ENCODE results near the gene PRKCE.

PRKCE gene

DNA sequence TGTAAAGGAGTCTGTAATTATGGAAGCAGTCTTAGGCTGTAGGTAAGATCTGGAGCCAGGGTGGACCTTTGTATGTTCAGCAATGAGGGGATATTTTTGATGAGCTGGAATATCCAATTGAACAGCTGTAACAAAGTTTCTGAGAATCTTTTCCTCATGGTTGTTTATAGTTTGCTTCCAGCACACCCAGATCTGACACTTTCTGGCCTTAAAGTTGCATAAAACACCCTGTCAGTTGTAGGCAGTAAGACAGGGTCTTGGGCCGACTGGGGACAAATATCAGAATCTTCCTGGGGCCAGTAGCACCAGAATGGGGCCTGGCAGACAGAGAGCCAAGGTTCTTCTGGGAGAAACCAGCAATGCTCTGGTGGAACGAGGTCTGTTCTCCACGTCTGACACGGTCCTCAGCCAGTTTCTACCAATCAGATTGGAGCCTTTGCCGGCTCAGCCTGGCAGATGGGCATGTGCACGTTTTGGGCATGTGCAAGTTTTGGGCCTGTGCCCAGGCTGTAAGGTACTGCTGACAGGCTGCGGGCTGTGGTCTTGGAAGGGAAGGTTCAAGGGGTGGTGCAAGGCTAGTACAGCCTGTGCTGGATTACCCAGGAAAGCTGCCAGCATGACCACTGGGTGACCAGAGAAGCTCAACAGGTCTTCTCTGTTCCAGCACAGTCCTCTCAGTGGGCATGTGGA is 89.8 kb downstream of the PRKCE start:
- H3K4me3 ChIP-seq (ENCODE audit: low read depth, low read length), result no peak overlapping the region
- no peak for DNase-seq (ENCODE audit: low read depth)

DNA sequence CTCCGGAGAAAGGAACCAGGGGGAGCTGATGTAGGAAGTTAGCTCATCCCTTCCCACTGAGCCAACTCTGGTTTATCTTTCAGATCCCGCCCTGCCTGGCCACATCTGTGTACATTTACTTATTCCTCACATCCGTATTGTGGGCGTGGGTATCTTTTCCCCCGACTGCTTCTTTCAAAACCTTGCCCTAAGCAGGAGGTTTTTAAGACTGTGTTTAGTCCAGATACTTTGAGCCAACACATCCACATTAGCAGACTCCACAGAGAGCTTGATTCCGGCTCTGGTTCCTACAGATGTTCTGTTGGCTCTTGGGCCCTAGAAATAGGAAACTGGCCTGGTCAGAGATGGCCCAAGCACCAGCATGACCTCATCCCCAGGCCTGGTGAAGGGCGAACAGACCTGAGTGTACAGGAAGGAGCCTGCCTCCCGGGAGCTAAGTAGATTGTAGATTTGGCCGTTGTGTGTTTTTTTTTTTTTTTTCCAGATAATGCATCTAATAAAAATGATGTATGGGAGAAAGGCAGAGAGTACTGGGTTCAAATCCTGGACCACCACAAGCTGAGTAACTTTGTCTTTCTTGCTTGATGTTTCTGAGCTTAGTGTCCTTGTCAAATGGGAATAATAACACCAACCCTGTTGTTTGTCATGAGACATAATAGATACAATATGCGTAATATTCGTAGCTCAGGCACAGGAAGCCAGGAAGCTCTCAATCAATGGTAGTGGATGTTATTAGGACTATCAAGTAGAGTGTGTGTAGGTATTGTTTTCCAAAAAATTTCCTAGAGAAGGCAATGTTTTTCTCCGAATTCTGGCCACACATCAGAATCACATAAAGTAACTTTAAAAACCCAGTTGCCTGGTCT is 92.3 kb downstream of the PRKCE start:
- peak; percentile 55 for DNase-seq (ENCODE audit: low read depth)
- H3K4me3 ChIP-seq (ENCODE audit: low read depth, low read length), result no peak overlapping the region

DNA sequence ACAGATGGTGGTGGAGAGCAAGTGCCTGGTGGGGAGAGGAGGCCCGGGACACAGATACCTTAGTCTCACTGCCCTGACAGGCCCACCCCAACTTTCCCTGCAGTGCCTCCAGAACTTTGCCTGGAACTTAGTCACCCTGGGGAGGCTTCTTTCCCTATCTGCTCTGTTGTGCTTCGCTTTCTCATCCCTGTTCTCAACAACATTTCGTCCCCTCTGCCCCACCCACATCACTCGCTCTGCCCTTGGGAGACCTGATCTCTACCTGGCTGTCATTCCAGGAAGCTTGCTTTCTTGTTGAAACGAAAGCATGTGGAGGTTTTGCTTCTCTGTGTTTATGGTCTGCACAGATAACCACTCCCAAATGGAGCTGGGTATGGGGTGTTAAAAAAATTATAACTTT is 93.8 kb downstream of the PRKCE start:
- no peak overlapping the region for H3K4me3 ChIP-seq (ENCODE audit: low read depth, low read length)
- no peak for DNase-seq (ENCODE audit: low read depth)

DNA sequence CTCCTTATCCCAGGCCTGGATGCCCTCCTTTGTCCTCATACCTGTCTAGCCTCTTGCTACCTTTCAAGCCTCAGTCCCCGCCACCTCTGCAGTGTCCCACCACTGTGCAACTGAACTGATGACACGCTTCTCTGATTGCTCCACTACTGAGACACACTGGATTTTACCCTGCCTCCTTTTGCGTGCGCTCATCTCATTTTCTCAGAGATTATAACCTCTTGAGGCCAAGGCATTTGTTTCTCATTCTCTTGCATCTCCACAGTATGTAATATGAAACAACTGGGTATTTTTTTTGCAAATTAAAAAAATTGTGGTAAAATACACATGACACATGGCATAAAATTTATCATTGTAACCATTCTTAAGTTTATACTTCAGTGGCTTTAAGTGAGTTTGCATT is 95.4 kb downstream of the PRKCE start:
- DNase-seq (ENCODE audit: low read depth), result no peak

DNA sequence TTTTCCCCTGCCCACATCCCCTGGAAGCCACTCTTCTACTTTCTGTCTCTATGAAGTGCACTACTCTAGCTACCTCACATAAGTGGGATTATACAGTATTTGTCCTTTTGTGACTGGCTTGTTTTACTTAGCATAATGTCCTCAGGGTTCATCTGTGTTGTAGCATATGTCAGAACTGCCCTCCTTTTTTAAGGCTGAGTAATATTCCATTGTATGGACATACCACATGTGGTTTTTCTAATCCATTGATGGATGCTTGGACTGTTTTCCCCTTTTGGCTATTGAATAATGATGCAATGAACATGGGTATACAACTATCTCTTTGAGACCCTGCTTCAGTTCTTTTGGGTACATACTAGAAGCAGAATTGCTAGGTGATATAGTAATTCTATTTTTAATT is 95.9 kb downstream of the PRKCE start:
- no peak for DNase-seq (ENCODE audit: low read depth)
- no peak overlapping the region for H3K4me3 ChIP-seq (ENCODE audit: low read depth, low read length)

More for the DNA sequence above, 95.4 kb downstream of the PRKCE start:
- H3K4me3 ChIP-seq (ENCODE audit: low read depth, low read length), result no peak overlapping the region

DNA sequence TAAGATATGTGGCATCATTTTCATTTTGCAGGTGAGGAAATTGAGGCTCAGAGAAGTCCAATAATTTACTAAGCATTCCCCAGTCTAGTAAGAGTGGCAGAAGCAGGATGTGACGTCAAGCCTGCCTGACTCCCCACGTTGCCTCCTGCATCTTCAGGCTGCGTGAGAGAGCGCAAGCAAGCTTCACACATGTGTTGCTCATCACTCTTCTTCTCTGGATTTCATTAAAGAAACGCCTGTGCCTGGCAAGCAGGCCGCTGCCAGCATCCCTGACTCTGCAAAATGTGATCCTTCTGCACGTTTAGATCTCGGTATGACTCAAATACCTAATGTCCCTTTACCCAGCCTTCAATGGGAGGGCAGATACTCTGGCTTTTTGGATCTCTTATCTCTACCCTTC is 96.8 kb downstream of the PRKCE start:
- DNase-seq (ENCODE audit: low read depth), result peak; percentile 89
- no peak overlapping the region for H3K4me3 ChIP-seq (ENCODE audit: low read depth, low read length)

DNA sequence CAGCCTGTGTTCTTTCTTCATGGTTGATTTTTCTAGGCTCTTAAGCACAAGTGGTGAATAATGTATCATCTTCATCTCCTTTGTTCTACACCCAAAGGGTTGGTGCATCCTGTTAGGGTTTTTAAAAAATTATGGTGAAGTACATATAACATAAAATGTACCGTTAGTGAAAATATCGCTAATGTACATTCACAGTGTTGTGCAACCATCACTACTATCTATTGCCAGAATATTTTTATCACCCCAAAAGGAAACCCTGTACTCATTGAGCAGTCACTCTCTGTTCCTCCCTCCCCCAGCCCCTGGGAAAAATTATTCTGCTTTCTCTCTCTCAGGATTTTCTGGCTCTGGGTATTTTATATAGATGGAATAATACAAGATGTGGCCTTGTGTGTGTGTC is 98.5 kb downstream of the PRKCE start:
- no peak overlapping the region for H3K4me3 ChIP-seq (ENCODE audit: low read depth, low read length)
- DNase-seq (ENCODE audit: low read depth), result no peak

DNA sequence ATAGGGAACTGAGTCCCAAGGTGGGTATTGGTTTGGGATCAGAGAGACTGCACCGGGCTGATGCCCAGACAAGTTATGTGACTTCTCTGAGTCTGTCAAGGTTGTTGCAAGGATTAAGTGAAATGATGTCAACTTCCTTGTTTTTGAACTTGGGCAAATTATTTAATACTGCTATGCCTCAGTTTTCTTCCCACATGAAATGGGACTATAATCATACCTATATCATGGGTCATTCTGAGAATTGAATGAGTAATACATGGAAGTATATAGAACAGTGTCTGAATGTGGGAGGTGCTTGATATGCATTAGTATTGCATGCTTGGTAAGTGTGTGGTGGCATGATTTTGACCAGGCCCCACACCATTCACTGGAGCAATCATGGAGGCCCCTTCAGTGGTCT is 99.0 kb downstream of the PRKCE start:
- no peak overlapping the region for H3K4me3 ChIP-seq (ENCODE audit: low read depth, low read length)
- no peak for DNase-seq (ENCODE audit: low read depth)

DNA sequence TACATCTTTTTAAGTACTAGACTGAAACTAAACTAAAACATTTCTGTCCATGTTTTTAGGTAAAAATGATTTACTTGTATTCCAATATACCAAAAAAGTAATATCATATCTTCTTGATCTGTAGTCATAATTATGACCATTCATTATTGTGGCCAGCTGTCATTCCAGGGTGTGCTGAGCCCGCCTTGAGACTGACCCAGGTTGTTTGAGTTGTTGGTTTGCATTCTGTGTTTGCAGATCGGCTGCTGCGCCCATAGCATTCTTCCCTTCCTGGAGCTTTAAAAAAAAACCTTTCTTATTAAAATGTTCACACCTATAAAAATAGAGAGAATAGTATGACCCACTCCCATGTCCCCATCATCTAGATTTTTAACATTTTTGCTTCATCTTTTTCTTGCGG is 101.9 kb downstream of the PRKCE start:
- DNase-seq (ENCODE audit: low read depth), result no peak
- no peak overlapping the region for H3K4me3 ChIP-seq (ENCODE audit: low read depth, low read length)

DNA sequence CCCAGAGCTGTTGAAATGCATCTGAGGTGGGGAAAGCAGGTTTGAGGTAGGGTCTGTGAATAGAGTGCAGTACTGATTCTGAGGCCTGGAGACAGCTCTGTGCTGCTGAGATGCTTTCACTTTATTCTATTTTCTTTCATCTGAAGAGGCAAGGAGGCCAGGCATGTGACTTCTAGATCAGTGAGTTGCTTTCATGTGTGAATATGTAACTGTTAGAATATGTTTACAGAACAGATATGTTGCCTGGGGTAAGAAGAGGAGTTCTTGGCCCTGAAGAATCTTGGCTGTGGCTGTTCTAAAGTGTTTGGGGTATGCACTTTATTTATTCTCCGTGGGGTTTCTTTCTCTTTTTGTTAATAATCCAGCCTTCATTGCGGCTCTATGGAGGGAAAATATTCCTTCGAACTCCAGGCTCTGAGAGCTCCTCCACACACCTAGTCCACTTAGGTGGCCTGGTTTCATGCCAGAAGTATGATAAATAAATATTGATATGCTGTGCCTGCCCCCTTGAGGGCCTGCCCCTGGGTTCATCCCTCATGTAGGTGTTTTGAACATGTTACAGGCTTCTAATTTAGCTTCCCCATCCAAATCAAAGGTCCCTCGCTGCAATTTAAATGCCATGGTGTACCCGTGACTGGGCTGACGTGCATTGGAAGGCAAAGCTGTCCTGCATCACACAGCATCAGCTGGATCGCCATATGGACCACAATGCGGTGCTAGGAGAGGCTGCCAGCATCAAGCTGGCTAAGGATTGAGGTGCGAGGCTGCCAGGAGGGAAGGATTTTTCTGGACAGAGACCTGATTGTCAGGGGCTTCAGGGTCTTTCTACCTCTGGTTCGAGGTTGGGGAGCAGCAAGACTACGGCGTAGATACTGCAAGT is 102.9 kb downstream of the PRKCE start:
- no peak for DNase-seq (ENCODE audit: low read depth)
- H3K4me3 ChIP-seq (ENCODE audit: low read depth, low read length), result no peak overlapping the region

DNA sequence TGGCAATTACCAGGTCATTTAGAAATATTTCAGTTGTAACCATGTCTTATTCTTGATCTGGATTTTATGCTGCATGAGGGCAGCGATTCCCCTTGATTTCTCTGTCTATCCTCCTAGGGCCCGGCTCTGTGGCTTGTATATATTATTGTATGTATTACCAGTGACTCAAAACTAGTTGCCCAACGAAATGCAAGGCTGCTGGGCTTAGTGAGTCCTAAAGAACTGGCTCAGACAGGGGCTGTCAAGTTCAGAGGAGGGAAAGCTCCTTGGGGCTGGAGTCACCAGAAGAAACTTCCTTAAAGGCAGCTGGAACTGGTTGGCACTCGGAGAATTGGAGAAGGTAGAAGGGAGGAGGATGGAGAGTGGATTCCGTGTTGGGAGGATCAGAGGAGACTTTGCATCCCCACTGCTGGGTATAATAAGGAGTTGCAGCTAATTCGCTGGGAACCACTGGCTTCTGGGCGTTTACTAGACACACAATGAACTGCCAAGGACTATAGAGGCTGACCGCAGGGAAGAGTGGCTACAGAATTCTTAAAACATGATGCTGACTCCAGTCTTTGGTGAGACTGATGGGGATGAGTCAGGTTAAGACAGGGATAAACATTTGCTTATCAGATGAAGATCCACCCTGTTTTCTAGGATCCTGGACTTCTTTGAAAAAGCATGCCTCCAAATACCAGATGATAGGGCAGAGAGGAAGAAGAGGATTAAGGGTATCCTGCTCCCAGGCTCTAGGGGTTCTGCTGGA is 104.3 kb downstream of the PRKCE start:
- DNase-seq (ENCODE audit: low read depth), result peak; percentile 63

DNA sequence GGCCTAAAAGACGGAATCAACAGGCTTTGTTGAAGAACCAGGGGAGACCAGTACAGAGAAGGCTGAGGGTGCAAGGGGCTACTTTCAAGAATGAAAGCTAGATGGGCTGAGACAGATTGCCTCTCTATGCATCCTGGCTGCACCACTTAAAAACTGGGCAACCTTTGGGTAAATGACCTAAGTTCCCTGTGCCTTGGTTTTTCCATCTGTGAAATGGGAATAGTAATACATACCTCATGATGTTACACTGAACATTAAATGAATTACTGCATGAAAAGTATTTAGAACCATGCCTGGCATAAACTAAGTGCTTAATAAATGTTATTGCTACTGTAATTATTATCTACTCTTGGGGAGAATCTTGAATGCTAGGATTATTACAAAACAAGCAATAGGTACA is 106.5 kb downstream of the PRKCE start:
- H3K4me3 ChIP-seq (ENCODE audit: low read depth, low read length), result no peak overlapping the region
- DNase-seq (ENCODE audit: low read depth), result no peak

More for the DNA sequence above, 104.3 kb downstream of the PRKCE start:
- H3K4me3 ChIP-seq (ENCODE audit: low read depth, low read length), result no peak overlapping the region

DNA sequence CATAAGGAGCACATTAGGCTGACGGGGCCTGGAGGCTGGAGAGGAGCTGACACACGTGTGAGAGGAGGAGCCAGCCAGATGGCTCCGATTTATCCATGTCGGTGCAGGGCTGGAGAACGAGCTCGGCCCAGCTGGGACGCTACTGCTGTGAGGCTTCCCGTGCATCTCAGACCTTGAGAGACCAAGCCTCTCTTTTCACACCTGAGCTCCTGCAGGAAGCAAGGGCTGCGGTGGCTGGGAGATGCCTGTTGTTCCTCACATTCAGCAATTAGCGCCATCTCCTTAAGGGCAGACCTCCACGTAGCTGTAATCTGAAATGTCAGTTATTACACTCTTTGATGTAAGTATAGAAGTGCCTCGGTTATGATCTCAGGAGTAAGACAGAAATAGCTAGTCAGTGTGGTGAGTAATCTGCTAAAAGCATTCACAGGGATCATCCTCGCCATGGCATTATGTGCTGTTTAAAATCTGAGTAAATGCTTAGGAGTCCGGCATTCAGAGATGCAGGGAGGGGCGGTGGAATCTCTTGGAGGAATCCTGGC is 107.9 kb downstream of the PRKCE start:
- DNase-seq (ENCODE audit: low read depth), result no peak
- H3K4me3 ChIP-seq (ENCODE audit: low read depth, low read length), result peak overlapping the region; percentile 32

DNA sequence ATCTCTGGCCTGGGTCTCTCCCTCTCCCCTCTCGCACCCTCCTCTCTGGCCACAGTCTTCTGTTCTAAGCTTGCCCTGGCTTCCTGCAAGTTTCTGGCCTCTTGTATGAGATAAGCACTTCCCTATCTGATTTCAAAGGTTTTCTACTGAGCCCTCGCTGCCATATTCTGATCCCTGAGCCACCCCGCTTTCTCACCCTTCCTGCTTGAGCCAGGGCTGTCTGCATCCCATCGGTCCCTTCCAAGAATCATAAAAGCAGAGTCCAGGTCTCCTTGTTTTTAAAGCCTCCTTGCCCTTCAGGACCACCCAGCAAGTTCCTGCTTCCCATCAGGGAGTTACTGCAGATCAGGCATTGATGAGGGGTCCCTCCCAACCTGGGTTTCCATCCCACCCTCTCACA is 110.2 kb downstream of the PRKCE start:
- H3K4me3 ChIP-seq (ENCODE audit: low read depth, low read length), result no peak overlapping the region
- no peak for DNase-seq (ENCODE audit: low read depth)

DNA sequence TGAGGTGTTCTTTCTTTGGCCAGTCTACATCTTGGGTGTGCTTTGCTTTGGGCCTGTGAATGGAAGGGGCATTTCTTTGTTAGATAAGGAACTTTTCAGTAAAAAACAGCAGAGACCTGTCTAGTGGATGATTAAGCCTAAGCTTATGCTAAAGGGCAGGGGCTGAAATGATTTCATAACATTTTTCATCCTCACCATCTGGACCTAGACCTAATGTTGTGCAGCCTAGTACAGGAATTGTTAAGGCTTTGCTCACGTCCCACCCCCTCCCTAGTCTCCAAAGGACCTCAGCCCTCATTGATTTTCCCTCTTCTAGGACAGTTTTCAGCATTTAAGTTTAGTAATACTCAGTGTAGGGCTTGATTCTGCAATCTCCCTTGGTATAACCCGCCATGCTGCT is 111.8 kb downstream of the PRKCE start:
- no peak for DNase-seq (ENCODE audit: low read depth)
- H3K4me3 ChIP-seq (ENCODE audit: low read depth, low read length), result no peak overlapping the region

DNA sequence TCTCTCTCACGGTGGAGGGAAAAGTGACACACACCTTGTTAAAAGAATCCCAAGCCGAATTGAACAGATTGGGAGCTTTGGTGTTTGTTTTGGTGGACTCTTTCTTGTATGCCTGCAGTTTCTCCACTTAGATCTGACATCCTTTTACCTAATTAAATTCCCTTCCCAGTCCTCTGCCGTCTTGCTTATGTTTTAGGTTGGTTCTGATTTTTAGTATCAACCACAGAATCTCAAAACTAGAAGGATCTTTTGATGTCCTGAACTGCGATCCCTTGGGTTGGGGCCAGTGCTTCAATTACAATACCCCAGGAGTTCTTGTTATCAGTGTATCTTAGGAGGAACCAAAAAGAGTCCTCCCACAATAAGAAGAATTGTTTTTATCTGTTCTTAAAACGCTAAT is 112.3 kb downstream of the PRKCE start:
- DNase-seq (ENCODE audit: low read depth), result no peak
- H3K4me3 ChIP-seq (ENCODE audit: low read depth, low read length), result no peak overlapping the region

DNA sequence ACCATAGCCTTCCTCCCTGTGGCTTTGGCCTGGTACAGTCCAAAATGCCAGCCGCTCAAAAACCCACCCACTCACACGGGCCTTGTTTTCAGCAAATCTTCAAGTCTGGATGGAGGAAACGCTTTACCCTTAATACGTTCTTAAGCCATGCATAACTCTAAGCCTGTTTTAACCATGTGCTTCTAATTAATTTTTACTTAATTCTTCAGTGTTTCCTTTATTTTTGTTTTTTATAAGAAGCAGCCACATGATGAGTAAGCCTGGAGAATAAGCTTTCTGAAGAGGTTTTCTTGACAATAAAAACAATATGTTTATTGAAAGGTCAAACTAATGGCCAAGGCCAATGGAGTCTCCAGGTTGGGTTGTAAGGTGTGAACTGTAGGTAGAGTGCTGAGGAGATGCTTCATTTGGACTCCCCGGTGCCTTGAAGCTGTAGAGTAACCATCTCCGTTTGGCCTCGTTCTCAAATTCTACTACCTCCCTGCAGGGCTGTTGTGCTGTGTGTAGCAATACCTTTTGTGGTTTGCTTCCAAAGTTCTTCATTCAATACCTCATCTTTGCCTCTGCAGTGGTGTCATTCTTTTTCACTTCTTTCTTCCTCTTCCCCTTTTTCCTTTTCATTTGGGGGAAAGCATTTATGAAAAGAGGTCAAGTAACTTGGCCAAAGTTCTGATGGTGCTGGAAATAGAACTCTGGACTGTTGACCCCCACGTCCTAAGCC is 113.7 kb downstream of the PRKCE start:
- no peak for DNase-seq (ENCODE audit: low read depth)
- no peak overlapping the region for H3K4me3 ChIP-seq (ENCODE audit: low read depth, low read length)

DNA sequence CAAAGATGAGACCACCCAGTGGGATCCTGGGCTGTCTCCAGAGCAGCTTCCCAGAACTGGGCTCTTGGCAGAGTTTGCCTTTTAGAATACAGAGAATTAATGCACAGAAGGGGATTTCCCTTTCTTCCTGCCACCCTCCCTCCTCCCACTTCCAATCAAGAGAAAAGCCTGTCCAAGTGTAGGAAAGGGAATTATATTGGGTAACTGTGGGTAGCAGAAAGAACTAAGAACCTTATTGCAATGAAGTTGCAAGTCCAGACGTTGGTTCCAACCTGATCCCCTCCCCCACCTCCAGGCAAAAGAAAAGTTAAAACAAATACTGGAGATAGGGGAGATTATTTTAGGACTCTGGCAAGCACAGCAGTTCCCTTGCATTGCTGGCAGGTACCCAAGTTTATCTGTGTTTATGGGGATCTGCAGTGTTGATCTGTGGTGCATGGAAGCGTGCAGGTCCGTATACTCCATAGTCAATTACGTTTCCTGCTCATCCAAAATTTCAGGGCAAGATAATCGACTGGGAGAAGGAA is 114.3 kb downstream of the PRKCE start:
- no peak for DNase-seq (ENCODE audit: low read depth)
- no peak overlapping the region for H3K4me3 ChIP-seq (ENCODE audit: low read depth, low read length)
